Measurements from ENCODE around the gene FYCO1. TPM values are rescaled to one million over a fixed set of nuclear protein-coding genes. Genes with fewer than 3 reads are reported as not detected.

Gene FYCO1
- total RNA-seq, 1 experiment from 2014 or later, result 11.3 TPM

- DNase-seq (ENCODE audit: low spot score), result no peak
- in situ Hi-C loops (cut with HindIII; ENCODE audit: low sequenced_read_pairs), result no loop called here
Measured at GRCh38 chr3:45908761-45909160, 86.9 kb downstream of the FYCO1 start.

DNA sequence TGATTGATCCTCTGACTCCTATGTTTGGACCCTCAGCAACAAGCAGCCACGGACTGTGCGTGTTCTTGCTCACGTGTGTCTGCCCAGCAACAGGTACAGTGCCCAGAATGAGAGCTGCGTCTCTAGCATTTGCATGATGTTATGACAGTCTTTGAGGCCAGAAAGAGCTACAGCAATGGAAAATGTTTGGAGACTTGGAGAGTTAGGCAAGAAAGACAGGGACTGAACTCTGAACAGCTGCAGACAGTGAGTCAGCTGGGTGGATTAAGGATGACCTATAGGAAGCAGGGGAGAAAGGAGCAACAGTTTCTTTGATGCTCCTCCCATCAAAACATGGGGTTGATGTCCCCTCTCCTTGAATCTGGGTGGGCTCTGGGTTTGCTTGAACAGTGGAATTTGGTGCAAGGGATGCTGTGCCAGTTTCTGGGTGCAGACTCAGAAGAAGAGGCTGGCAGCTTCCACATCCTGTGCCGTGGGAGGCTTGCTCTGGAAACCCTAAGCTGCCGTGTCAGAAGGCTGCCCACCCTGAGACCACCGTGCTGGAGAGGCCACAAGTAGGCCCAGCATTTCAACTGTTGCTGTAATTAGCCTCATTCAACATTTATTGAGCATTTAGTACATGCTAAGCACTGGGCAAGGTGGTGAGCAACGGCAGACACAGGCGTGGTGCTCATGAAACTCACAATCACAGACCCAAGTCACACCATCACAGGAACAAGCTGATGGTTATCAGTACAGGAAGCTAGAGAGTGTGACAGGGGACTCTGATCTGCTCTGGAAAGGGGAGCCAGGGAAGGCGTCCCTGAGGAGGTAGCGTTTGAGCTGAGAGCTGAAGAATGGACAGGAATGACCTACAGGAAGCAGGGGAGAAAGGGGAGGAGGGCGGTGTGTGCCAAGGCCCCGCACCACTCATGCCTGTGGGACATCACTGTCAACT, 87.6 kb downstream of the FYCO1 start:
- in situ Hi-C loops (cut with HindIII; ENCODE audit: low sequenced_read_pairs), result no loop called here
- no peak for DNase-seq (ENCODE audit: low spot score)

DNA sequence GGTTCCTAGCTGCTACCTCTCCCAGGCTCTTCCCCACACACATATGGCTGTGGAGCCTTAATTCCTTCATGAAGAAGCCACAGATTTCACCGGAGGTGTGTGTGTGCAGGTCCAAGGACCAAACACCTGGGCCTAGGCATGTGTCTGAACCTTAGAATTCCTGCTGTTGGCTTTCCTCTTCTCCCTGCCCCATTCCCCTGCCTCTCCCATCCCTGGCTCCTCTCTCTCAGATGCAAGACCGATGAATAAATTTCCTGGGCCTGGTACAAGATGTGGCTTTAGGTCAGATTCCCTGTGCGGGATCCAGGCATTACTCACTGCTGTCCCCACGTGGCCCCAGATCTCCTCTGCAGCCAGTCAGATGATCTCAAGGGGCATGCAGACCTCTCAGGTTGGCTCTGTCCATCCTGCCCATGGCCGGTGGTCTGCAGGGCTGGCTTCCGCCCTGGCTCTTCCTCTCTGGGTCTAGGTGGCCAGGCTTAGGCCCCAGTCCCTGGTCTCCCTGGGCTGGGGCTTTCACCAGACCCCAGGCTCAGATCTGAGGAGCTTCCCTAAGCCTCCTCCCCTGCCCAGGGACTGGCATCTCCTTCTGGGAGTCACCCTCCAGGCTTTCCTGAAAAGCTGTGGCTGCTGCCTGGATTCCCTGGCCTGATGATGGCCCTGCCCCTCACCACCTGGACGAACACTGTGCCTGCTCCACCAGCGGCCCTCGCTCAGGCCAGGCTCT, 88.8 kb downstream of the FYCO1 start:
- in situ Hi-C loops (cut with HindIII; ENCODE audit: low sequenced_read_pairs), result no loop called here
- DNase-seq (ENCODE audit: low spot score), result no peak

GRCh38 chr3:45905755-45906154, 89.9 kb downstream of the FYCO1 start:
- in situ Hi-C loops (cut with HindIII; ENCODE audit: low sequenced_read_pairs), result no loop called here
- DNase-seq (ENCODE audit: low spot score), result no peak

DNA sequence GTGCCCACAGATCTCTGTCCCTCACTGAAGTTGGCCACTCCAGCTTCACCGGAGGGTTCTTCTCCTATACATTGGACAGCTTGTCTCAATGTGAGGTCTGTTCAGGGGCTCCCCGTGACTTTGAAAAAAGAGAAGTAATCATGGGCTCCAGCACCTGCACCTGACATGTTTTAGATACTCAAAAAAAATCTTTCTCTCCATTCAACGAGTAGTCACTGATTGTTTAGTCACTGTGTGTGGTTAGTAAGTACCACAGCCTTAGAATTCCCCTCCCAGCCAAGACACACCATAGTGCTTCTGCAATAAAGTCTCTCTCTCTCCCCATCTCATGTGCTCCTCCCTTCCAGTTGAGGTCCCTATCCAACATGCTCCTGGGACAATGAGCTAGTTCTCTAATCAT, 90.7 kb downstream of the FYCO1 start:
- no peak for DNase-seq (ENCODE audit: low spot score)
- in situ Hi-C loops (cut with HindIII; ENCODE audit: low sequenced_read_pairs), result no loop called here

GRCh38 chr3:45896956-45897355, 98.7 kb downstream of the FYCO1 start:
- in situ Hi-C loops (cut with HindIII; ENCODE audit: low sequenced_read_pairs), result no loop called here
- no peak for DNase-seq (ENCODE audit: low spot score)

DNA sequence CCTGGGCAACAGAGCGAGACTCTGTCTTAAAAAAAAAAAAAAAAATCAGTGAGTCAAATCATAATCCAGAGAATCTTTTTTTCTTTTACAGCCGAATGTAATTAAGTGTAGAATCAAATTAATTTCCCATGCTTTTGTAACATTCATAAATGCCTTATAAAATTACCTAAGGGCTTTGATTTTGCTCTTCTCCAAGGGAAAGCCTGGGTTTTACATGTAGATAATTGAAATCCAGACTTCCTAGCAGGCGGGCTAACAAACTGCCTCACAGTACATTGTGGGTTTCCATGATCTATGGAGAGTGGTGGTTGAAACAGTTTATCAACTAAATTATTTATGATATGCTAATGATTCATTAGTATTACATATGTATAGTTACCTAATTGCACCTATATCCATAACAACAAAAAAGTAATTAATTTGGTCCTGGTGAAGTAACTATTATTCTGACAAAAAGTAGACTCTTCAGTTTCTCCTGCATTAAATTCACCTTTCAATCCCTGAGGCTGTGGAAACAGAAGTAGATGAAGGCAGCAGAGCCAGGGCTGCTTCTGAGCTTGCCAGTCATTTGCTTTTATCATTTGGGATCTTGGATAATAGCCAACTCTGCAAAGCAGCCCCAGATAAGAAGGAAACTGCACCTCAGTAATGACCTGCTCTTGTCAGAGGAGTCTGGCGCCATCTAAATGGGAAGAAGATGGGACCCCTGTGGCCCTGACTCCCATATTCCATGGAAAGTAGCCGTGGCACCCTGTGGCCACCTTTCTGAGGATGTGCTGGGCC, 99.7 kb downstream of the FYCO1 start:
- DNase-seq (ENCODE audit: low spot score), result no peak
- in situ Hi-C loops (cut with HindIII; ENCODE audit: low sequenced_read_pairs), result no loop called here

GRCh38 chr3:45894015-45894414, 101.6 kb downstream of the FYCO1 start:
- in situ Hi-C loops (cut with HindIII; ENCODE audit: low sequenced_read_pairs), result no loop called here
- no peak for DNase-seq (ENCODE audit: low spot score)

GRCh38 chr3:45892161-45892560, 103.5 kb downstream of the FYCO1 start:
- DNase-seq (ENCODE audit: low spot score), result no peak
- in situ Hi-C loops (cut with HindIII; ENCODE audit: low sequenced_read_pairs), result no loop called here

GRCh38 chr3:45890405-45890804, 105.2 kb downstream of the FYCO1 start:
- no peak for DNase-seq (ENCODE audit: low spot score)
- in situ Hi-C loops (cut with HindIII; ENCODE audit: low sequenced_read_pairs), result no loop called here

DNA sequence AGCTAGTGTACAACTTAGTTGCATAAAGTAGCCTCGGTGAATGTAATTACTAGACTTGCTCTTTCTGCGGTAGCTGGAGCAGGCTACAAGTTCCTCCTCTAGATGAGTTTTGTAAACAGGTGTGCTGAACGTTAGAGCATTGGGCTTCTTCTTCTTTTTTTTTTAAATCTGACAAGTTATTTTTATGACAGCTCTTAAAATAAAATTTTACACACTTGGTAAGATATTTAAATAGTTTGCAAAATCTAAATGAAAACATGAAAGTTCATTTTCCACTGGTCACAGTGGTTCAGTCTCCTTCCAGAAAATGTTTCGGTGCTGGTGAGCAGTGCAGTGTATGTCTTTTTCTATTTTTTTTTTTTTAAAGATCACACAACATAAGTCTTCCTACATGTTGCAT, 106.3 kb downstream of the FYCO1 start:
- in situ Hi-C loops (cut with HindIII; ENCODE audit: low sequenced_read_pairs), result no loop called here

DNA sequence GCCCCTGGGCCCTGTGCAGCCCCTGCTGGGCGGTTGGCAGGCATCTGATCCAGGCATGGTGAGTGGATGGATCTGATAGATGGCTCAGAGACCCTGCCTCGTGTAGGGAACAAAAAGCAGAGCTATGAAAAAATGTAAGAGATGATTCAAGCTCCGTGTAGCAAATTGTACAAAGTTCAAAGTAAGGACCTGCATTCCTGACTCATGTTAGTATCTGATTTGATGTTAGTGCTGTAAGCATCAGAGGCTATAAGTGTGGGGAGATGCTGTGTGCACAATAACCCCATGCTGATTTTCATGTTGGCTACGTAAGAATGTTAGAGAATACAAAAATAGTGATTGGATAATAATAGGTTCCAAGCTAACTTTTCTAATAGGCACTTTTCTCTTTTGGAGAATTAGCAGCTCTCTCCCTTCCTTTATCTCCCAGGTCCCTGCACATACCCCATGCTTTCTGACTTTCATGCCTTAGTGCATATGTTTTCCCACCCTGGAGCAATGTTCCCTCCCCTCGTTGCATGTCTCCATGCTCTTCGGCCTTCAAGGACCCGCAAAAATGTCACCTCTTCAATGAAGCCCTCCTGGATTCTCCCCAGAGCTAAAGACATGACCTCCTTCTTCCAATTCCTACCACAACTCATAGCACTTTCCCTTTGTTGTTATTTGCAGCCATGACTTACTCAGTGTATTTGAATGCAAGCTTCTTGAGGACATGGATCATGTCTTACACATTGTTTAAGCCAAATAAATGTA, 107.7 kb downstream of the FYCO1 start:
- no peak for DNase-seq (ENCODE audit: low spot score)
- in situ Hi-C loops (cut with HindIII; ENCODE audit: low sequenced_read_pairs), result no loop called here

More for the DNA sequence above, 106.3 kb downstream of the FYCO1 start:
- DNase-seq (ENCODE audit: low spot score), result no peak

DNA sequence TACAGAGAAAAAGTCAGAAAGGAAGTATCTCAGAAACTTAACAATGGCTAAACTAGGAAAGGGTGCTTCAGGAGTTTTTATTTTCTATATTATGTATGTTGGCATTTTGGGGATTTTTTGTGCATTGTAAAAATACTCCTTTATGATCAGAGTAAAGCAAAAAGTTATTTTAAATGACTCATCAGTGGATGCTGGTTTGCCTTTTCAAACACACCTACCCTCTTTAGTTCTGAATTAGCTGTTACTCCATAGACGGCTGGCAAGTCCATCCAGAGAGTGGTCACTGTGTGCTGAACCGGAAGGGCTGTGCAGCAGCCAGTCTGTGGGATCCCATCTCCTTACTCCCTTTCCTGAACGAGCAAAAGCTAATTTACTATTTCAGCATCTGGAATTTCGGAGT, 108.3 kb downstream of the FYCO1 start:
- no peak for DNase-seq (ENCODE audit: low spot score)
- in situ Hi-C loops (cut with HindIII; ENCODE audit: low sequenced_read_pairs), result no loop called here

DNA sequence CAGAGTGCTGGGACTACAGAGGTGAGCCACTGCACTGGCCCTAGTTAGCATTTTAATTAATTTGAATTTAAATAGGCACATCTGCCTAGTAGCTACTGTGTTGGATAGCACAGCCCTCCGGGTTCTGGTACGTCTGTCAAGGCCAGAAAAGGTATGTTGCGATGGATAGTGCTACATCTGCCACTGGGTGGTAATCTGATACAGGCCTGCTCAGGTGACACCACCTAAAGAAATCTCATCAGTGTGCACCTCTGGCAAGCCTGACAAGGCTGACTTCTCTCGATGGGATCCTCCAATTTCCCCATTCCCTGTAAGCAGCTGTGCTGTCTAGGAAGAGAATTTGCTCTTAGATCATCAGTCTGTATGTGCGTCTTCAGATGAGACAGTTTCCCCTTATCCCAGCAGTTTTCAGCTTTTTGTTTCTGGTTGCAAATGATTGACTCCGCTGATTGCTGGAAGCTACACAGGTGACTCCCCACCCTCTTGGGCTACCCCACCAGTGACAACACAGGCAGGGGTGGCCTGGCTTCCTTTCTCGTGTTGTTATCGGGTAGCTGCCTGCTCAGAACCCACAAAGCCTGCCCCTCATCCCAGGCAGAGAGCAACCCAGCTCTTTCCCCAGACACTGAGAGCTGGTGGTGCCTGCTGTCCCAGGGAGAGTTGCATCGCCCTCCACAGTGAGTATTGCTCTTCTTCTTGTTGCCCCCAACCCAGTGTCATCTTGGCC, 109.5 kb downstream of the FYCO1 start, which contains the start of gene CCR9:
CCR9 (plus strand) TSS at position 565 of the 727 bp plus-strand sequence. CDS start 8,391 bp downstream, outside the sequence.
- in situ Hi-C loops (cut with HindIII; ENCODE audit: low sequenced_read_pairs), result no loop called here
- DNase-seq (ENCODE audit: low spot score), result no peak

DNA sequence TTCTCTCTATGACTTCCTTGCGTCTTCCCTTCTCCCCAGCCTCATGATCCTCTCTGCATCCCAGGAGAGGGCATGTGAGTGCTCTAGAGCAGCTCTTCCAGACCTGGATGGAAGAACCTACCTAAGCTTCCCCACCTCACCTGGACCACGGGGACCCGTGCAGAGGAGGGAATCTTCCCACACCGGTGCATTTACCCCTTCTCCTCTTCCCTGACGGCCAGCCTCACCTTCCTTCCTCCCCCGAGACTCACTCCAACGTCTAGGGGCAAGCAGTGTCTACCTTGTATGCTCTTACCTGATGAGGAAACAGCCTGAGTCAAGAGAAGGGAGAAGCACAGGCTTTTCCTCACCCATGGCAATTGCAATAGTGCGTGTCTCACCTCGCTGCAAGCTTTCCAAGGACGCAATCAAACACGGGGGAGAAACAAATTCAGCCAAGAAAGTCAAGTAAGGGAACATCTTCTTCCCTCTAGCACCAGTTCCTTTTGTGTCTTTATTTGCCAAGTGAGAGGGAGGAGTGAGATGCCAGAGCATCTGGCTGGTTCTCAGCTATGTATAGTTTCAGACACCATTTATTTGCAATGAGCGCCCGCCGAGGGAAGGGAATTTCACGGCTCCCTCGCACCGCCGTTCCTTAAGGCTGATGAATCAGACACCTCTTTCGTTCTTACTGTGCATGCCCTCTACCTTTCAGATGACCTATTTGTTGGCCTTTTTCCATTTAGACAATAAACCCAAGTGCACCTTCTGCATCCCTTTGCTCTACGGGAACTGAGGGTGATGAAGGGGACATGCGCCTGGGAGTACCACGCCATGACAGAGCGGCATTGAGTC, 111.0 kb downstream of the FYCO1 start:
- no peak for DNase-seq (ENCODE audit: low spot score)
- in situ Hi-C loops (cut with HindIII; ENCODE audit: low sequenced_read_pairs), result no loop called here

- in situ Hi-C loops (cut with HindIII; ENCODE audit: low sequenced_read_pairs), result no loop called here
- no peak for DNase-seq (ENCODE audit: low spot score)
Measured at GRCh38 chr3:45881078-45882022, 114.3 kb downstream of the FYCO1 start.

All from G401 (cell line).